Measurements from ENCODE around the gene IGSF9B.
"Not testable (repeated sequence)": the region's sequence is repeated elsewhere in the genome, so short reads cannot be mapped to it uniquely, and the experiment has no call there.

GRCh38 chr11:134002819-134003218 lies 46.1 kb upstream of the IGSF9B start:
- TF ChIP-seq ZC3H10 (CRISPR knock-in tag; IDR thresholded peaks at IDR 0.05); ESRRG (CRISPR knock-in tag; IDR thresholded peaks at IDR 0.05); ZFP30 (CRISPR knock-in tag; IDR thresholded peaks at IDR 0.05); RARB (CRISPR knock-in tag; IDR thresholded peaks at IDR 0.05); ARNTL (CRISPR knock-in tag; IDR thresholded peaks at IDR 0.05; ENCODE audit: borderline replicate concordance, low read depth); SNAI2 (CRISPR knock-in tag; IDR thresholded peaks at IDR 0.05); ZNF8 (CRISPR knock-in tag; IDR thresholded peaks at IDR 0.05); ZFP3 (CRISPR knock-in tag; IDR thresholded peaks at IDR 0.05); ISL1 (CRISPR knock-in tag; IDR thresholded peaks at IDR 0.05): not testable (repeated sequence)
- TF ChIP-seq, protein P1, sequence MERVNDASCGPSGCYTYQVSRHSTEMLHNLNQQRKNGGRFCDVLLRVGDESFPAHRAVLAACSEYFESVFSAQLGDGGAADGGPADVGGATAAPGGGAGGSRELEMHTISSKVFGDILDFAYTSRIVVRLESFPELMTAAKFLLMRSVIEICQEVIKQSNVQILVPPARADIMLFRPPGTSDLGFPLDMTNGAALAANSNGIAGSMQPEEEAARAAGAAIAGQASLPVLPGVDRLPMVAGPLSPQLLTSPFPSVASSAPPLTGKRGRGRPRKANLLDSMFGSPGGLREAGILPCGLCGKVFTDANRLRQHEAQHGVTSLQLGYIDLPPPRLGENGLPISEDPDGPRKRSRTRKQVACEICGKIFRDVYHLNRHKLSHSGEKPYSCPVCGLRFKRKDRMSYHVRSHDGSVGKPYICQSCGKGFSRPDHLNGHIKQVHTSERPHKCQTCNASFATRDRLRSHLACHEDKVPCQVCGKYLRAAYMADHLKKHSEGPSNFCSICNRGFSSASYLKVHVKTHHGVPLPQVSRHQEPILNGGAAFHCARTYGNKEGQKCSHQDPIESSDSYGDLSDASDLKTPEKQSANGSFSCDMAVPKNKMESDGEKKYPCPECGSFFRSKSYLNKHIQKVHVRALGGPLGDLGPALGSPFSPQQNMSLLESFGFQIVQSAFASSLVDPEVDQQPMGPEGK (CRISPR knock-in tag; IDR thresholded peaks at IDR 0.05; ENCODE audit: borderline replicate concordance): not testable (repeated sequence)
